Activated CD4-positive, alpha-beta T cell treated with anti-CD3 and anti-CD28 coated beads for 36 hours (primary cell): Measurements from ENCODE around the gene LRRC38. TPM values are rescaled to one million over a fixed set of nuclear protein-coding genes. Genes with fewer than 3 reads are reported as not detected.

ENCODE experiments used
- total RNA-seq, 2 experiments: library from RNA; stranded (reverse); gene quantifications; one replicate each; pipeline ENCODE4 v1.2.3, GENCODE V29; 2021

LRRC38 gene
- total RNA-seq, 2 experiments from 2014 or later: not detected

Other genes starting within 250 kb of the LRRC38 start
- not detected for gene PRAMEF8, start 228.9 kb downstream of the LRRC38 start, total RNA-seq
- not detected for gene PRAMEF33, start 210.5 kb downstream of the LRRC38 start, total RNA-seq
- not detected for gene PRAMEF15, start 198.4 kb downstream of the LRRC38 start, total RNA-seq
- gene PRAMEF14, start 166.9 kb downstream of the LRRC38 start, total RNA-seq: not detected
- not detected for gene PRAMEF19, start 142.1 kb downstream of the LRRC38 start, total RNA-seq
- not detected for gene PRAMEF17, start 124.4 kb downstream of the LRRC38 start, total RNA-seq
- not detected for gene PRAMEF20, start 103.6 kb downstream of the LRRC38 start, total RNA-seq
- not detected for gene PDPN, start 69.8 kb upstream of the LRRC38 start, total RNA-seq
- gene PRDM2, start 186.2 kb upstream of the LRRC38 start, total RNA-seq: 10 to 100 TPM; 36.2 to 46.7 TPM